Measurements from ENCODE around the gene DNAJB12.
"Not testable (repeated sequence)": the region's sequence is repeated elsewhere in the genome, so short reads cannot be mapped to it uniquely, and the experiment has no call there.

The DNAJB12 gene

DNA sequence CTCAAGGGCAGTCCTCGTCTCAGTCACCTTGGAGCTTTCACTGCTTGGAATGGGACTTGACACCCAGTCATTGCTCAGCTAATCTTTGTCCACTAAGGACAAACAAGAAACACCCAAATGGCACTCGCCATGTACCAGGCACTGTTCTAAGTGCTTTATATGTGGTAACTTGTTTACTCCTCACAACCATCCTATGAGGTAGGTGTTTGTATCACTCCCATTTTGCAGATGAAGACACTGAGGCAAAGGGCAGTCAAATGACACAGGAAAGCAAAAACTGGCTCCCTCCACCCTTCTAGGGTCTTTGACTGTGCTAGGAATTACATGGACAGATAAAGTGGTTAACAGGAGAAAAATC lies 24.7 kb downstream of the DNAJB12 start:
- DNase-seq, result no peak

DNA sequence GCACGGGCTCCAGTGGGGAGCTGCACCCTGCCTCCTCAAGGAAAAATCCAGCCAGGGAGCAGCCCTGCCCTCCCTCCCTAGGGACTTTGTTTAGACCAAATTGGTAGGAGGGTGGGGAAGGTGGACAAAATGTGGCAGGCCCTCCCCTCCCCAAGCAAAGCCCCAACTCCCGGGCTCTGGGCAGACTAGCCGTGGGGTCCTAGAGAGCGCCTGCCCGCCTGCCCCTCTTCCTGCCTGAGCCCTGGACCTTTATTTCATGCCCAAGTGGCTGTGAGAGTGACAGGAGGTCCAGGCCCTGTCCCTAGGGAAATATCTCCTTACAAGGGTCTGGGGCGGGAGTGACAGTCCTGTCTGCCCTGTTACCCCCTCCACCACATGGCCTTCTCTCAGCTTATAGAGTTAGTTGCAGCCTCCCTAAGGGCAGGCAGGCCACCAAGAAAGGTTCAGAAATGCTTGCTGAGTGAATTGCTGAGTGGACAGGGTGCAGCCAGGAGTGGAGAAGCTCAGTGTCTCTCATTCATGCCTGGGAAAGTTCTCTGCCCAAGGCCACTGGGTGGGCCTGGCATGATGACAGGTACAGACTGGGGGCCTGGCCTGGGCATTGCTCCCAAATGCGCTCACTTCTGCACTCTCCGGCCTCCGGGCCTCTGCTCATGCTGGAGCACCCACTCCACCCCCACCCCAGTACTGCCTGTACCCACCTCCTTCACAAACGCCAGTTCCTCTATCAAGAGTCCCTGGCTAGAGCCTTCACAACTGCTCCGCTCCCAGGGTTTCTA lies 25.2 kb downstream of the DNAJB12 start:
- DNase-seq, result no peak

DNA sequence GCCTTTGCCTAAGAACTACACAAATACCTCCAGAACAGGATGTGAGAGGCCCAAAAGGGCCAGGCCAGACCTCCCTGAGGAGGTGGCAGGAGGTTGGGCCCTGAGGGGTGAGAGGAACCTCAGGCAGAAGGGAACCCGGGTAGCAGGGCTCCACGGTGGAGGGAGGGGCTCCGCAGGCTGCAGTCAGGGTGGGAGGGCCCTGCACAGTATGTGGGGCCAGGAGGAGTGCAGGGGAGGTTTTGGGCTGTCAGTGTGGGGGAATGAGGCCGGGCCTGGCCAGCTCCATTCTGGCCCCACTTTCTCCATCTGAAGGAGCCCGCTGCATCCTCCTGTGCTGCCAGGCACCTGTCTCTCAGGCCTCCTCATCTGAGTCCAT lies 25.9 kb downstream of the DNAJB12 start:
- no peak for DNase-seq

DNA sequence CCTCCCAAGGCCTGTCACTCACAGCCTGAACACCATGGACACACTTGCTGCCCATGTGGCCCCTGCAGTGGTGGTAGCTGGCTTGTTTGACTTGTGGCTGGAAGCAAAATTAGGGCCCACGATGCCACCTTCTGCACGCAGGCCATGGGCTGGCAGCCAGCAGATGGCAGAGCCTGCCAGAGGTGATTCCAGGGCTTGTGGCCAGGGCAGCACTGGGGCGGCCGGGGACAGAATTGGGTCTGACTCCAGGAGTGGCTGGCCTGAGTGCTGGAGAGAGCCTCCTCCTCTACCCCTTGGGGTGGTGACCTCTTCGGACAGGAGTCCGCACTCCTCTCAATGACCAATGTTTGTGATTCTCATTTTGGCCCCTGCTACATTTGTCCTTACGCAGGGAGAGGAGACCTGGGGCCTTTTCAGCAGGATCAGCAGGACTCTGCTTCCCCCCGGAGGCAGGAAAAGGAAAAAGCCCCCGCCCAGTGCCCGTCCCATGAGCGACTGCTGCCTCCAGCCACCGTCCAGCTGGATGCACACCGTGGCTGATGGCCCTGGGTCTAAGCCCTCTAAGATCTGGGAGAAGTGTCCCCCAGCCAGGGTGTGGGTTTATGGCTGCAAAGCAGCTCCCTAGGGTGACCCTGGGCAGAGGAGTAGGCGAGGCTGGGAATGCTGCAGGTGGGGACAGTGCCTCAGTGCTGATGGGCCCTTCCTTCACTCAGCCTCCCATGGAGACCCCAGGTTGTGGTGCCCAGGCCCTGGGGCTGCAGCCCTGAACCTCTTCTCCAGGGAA lies 26.5 kb downstream of the DNAJB12 start:
- no peak for DNase-seq

DNA sequence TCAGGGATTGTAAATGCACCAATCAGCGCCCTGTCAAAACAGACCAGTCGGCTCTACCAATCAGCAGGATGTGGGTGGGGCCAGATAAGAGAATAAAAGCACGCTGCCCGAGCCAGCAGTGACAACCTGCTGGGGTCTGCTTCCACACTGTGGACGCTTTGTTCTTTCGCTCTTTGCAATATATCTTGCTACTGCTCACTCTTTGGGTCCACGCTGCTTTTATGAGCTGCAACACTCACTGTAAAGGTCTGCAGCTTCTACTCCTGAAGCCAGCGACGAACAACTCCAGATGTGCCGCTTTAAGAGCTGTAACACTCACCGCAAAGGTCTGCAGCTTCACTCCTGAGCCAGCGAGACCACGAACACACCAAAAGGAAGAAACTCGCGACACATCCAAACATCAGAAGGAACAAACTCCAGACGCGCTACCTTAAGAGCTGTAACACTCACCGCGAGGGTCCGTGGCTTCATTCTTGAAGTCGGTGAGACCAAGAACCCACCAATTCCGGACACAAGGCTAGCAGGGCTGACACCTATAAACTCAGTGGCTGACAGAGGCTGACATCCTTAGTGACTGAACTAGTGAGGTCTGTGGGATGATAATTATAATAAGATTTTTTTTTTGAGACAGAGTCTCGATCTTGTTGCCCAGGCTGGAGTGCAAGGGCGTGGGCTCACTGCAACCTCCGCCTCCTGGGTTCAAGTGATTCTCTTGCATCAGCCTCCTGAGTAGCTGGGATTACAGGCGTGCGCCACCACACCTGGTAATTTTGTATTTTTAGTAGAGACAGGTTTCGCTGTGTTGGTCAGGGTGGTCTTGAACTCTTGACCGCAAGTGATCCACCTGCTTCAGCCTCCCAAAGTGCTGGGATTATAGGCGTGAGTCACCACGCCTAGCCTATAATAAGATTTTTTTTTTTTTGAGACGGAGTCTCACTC lies 27.8 kb downstream of the DNAJB12 start:
- DNase-seq, result peak; percentile 54

DNA sequence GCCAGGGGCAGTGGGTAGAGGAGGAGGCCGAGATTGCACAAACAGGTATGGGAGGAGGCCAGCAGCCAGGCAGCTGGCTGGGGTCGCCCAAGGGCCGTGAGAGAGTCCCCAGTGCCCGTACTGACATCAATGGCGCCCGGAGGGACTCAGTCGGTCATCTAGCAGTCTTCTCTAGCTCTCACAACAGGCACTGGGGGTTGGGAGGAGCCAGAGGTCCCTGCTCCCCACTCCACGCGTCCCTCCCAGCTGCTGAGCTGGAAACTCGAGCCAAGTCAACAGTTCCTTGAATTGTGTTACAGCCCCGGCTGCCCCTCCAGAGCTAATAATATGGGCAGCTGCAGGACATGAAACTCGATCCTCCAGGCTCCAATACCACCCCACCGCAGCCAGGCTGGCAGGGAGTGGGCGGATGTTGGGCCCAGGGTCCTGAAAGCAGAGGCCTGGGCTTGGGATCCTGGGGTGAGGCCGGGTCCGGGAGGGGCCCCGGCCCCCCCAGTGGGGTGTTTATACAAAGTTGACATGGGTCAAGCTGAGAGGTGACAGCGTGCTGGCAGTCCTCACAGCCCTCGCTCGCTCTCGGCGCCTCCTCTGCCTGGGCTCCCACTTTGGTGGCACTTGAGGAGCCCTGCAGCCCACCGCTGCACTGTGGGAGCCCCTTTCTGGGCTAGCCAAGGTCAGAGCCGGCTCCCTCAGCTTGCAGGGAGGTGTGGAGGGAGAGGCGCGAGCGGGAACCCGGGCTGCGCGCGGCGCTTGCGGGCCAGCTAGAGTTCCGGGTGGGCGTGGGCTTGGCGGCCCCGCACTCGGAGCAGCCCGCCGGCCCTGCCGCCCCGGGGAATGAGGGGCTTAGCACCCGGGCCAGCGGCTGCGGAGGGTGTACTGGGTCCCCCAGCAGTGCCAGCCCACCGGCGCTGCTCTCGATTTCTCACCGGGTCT lies 29.2 kb downstream of the DNAJB12 start:
- not testable (repeated sequence) for DNase-seq

DNA sequence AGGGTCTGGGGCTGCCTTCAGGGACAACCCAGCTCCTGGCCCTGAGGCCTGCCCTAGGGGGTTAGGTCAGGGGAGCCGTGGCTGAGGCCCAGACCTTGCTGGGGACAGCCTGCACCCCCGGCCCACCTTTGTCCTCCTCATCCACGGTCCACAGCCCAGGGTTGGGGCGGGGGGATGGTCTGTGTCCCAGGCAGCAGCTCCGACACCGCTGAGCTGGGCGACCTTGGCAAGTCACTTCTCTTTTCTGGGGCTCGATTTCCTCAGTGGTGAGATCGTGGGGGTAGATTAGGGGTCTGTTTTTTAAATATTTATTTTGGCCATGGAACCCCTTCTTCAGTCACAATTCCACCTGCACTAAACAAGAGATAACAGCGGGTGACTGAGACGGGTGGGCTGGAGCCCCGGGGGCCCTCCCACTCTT lies 30.9 kb downstream of the DNAJB12 start:
- DNase-seq, result no peak

DNA sequence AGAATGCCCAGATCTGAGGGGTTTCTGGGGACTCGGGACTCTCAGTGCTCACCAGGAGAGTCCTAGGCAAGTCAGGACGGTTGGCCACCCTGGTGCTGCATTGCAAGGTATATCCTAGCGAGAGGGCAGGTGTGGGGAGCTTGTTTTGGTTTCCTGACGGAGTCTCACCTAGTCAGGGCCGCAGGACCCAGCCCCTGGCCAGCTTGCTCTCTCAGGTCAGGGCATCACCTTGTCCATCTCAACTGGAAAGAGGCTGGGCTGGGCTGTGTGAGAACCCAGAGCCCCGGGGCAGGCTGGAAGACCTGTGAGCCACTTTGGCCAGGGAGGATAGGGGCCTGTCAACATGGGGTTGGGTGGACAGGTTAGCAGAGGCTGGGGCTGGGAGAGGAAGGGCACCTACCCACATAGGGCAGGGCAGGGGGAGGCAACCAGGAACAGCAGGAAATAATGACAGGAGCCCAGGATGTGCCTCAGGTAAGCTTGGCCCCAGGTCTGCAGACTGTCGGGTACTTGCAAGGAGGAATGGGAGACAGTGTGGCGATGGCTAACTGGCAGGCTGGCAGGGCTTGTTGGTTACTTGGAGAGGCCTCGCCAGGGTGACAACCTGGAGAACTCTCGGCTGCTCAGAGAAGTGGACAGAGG lies 31.5 kb downstream of the DNAJB12 start:
- no peak for DNase-seq

DNA sequence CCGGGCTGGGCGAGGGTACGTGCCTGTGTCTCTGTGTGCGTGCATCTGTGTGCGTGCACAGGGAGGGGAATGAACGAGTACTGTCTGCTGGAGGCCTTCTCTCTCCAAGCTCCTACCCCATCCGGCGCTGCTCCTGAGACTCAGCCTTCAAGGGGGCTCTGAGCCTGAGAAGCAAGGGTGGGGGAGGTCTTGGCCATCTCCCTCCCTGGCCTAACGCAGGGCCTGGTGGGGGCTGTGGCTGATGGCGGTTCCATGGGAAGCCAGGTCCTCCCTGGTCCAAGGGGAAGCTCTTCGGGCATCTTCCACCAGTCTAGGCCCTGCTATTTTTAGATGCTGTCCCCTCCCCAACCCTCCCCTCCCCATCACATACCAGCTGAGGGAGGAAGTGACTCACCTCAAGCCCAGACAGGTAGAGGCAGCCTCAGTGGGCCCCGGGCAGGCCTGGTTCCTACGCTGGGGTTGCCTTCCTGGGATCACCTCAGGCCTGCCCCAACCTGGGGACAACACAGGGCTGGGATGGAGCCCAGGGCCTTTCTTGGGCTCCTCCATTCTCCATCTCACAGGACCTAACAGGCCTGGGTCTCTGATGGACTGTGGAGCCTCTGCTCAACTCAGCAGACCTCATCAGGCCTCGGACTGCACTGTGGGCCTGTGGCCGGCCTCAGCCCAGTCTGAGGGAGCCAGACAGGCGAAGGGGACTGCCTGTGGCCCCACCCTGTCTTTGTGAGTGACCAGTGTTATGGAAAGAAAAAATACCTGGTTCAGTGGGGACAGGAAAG lies 32.2 kb downstream of the DNAJB12 start:
- DNase-seq, result peak; percentile 55

DNA sequence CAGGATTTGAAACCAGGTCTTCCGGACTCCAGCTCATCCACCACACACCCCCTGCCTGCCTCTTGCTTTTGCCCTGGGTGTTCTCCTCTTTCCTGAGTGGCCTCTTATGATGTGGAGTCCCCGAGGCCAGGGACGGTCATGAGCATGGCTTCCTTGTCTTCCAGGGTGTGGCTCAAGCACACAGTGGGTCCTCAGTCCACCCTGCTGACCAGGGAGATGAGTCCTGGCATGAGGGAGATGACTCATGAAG lies 32.8 kb downstream of the DNAJB12 start:
- no peak for DNase-seq

DNA sequence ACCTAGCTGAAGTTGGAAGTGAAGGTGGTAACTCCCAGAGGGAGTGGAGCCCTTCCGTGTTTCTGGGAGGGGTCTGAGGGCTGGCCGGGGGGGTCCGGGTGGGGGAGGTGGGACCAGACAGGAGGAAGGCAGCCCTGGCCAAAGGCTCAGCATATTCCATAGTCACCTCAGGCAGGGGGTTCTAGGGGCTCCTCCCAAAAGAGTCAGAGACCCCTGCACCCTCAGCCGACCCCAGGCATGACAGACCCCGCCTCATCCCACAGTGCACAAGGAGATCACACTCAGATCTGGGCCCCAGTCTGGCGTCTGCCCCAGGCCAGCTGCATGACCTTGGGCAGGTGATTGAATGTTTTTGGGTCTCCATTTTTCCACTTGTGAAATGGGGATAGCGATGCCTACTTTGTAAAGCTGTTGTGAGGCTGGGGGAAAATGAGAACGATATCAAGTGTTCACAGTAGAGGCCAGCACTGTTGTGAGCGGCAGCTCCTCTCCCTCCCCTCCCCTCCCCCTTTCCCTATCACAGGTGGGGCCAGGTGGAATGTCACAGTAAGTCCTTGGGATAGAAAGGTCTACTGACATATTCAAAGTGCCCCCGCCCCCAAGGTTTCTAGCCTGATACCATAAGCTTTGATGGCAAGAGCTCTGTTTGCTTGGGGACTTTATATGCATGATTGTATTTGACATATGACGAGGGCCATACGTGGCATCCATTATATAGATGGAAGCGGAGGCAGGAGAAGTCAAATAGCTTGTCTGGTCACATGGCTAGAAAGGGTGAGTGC lies 33.3 kb downstream of the DNAJB12 start:
- no peak for DNase-seq

DNA sequence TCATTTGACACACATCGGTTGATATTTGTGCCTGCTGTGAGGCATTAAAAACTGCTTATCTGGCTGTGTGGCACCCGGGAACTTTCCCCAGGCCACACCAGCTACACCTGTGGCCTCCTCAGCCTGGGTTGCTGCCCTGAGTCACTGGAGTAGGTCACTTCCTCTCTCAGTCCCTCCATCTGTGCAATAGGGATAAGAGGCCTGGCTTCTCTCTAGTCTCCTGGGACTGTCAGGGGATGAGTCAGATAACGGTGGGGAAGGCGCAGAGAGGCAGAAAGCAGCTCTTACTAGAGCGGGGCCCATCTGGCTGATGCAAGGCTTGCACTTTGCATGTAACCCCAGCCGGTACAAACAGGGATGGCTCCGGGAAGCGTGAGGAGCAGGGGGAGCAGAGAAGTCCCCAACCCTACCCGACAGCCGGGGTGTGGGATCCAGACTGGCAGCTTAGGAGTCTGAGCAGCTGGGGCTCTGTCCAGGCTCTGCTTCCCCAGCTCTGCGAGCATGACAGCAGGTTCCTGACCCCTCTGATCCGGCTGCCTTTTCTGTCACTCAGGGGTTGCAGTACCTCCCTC lies 34.0 kb downstream of the DNAJB12 start:
- DNase-seq, result peak; percentile 49

DNA sequence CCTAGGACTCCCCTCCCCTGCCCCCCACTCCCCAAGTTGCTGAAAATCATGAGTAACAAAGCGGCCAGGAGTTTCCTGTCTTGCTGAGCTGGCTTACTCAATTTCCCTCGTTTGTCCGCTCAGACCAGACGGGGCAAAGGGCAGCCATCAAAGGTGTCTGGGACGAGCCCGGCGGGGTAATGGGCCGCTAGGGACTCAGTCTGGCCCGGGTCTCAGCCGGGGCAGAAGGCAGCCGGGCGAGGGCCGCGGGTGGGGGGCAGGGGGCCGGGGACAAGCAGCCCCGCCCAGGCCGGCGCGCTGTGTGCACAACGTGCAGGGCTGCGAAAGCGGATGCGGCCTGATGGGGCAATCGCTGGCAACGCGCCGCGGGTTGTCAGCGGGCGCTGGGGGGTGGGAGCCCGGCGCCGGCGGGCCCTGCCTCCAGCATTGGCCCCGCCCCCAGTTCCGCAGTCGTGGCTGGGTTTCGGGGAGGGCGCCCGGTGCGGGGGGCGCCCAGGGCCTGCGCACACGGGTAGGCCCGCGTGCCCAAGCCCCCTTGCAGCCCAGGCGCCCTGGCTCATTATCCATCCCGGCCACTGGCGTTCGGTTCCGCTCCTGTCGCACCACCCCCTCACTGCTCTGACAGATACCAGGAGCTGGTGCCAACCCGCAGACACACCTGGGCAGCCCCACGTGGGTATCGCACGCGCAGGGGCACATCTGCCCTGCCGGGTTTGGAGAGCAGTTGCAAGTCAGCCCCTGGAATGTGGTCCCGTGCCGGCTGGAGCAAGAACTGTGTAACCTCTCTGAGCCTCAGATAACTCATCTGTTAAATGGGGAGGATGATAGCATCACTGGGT lies 35.1 kb downstream of the DNAJB12 start:
- peak; percentile 88 for DNase-seq

DNA sequence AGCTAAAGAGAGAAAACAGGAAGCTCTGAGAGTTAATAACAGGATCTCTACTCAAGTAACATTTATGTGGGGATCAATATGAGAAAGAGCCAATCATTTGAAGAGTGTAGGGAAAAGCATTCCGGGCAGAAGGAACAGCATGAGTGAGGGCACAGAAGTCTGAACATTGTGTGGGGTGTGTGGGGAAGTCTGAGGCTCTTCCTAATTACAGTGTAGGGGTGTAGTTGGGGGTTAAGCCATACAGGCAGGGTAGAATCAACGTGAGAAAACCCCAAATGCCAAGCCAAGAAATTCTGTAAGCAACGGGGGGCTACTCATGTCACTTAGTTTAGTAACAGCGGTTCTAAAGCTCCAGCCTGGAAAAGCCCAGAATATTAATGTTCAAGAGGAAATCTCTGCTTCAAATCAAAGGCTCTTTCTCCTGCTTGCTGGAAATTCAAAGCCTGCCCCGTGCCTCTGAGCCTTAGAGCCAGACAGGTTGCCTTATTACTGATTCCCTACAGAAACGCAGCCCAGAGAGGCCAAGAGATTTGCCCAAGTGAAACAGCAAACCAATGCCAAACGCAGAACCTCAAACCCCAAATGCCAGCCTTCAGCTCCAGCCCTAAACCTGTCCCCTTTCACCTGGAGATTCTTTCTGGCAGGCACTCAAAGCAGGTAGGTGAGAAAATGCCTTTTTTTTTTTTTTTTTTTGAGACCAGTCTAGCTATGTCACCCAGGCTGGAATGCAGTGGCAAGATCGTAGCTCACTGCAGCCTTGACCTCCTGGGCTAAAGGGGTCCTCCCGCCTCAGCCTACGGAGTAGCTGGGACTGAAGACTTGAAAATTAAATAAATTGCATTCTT lies 36.1 kb downstream of the DNAJB12 start:
- DNase-seq, result no peak

DNA sequence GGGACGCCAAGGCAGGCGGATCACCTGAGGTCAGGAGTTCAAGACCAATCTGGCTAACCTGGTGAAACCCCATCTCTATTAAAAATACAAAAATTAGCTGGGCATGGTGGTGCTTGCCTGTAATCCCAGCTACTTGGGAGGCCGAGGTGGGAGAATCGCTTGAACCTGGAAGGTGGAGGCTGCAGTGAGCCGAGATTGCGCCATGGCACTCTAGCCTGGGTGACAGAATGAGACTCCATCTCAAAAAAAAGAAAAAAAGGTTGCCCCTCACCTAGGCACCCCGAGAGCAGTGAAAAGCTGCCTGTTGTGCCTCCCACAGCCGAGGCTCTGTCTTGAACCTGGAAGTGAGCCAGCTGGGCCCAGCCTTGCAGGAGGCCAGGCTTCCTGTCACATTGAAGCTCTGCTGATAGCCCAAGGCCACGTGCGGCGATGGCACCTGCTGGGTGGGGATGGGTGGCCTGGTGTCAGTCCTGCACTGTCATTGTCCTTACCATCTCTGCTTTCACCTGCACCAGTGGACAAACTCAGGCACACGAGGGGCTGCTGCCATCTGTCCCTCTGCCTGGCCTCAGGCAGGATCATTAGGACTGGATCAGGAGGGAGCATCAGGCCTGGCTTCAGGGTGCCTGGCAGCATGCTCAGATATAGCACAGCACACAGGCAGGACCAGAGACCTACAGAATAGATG lies 37.8 kb downstream of the DNAJB12 start:
- peak; percentile 66 for DNase-seq

DNA sequence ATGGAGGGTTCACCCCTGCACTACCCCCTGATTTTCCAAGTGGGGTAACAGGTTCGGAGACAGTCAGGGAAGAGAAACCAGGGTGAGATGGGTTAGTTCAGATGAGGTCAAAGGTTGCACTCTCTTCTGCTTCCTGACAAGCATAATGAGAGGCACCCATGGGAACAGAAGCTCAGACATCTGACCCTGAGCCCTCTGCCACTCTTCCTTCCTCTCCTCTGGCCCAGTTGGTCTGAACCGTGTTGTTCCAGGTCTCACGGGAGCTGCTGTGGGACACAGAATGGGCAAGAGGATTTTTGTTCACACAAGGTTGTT lies 38.4 kb downstream of the DNAJB12 start:
- DNase-seq, result no peak

DNA sequence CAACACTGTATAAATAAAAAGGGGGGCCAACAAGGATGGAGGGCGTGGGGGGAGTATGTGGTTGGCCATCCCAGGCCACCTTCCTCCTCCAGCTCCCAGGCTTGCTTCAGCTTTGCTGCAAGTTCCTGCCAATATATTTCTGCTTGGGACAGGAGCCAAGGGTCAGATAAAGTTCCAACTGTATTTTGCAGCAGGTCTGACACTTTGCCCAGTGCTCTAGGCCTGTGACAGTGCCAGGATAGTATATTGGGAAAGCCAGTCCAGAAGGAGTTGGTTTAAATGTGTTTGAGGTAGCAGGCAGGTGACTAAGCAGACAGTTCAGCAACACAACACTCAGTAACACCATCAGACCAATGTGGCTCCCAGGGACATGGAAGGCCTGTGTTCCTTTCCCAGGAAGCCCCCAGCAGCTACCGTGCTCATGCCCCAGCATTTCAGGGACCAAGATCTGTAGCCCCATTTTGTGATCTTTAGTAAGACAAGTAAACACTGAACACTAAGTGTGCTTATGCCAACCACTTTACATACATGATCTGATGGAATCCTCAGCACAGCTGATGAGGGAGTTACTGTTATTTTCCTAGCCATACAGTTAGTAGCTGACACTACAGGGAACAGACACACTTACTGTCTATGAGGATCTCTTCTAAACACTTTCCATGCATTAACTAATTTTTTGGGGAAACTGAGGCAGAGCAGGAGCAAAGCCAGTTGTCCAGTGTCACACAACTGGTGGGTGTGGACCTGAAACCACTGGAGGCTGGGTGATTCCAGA lies 38.9 kb downstream of the DNAJB12 start:
- no peak for DNase-seq

All from activated gamma-delta T cell treated with Interleukin-2 at 50 U/mL for 16 hours (primary cell).